Mammary microvascular endothelial cell (primary cell): ENCODE measurements around the gene IL22RA2. TPM values are rescaled to one million over a fixed set of nuclear protein-coding genes. Genes with fewer than 3 reads are reported as not detected.

Source experiments
- total RNA-seq: library from RNA; depleted of rRNA; stranded (reverse); fragments of >200 nt; gene quantifications from 2 replicates; pipeline ENCODE4 v1.2.3, GENCODE V29; 2015

The IL22RA2 gene
- total RNA-seq, result not detected in 2 replicates

GRCh38 chr6:137173501-137173900, at the start of gene IL22RA2:
Gene IL22RA2, minus strand, starts transcription at chr6:137173644. Its CDS starts 11,895 bp downstream, at chr6:137161749.

GRCh38 chr6:137218917-137219663, 45.6 kb upstream of the IL22RA2 start, which contains the start of gene IFNGR1:
Gene IFNGR1, minus strand, starts transcription at chr6:137219385. Its CDS starts 58 bp downstream, at chr6:137219327.

Other genes starting within 250 kb of the IL22RA2 start
- 0.15 TPM in 1 of 2 replicates, not detected in the other for gene IL20RA, start 128.7 kb downstream of the IL22RA2 start, total RNA-seq
- 55.6 and 59.8 TPM in 2 replicates for gene IFNGR1, start 45.7 kb upstream of the IL22RA2 start, total RNA-seq